H9 (cell line): ENCODE data around the gene NDUFS6. TPM values are rescaled to one million over a fixed set of nuclear protein-coding genes. Genes with fewer than 3 reads are reported as not detected.

Experiments
- DNase-seq: peaks from one replicate; pipeline ENCODE4 v3.0.0-alpha.2; 2017
- H2AFZ ChIP-seq: one replicate; pipeline ENCODE4 v1.6.1; 2013; ENCODE audit warnings: mild to moderate bottlenecking, low read length, control low read depth, moderate library complexity
- H2AK5ac ChIP-seq: 2 replicates; pipeline ENCODE4 v1.6.1; 2013; ENCODE audit warnings: low read length, control low read depth, mixed read lengths; ENCODE audit not compliant: insufficient read length
- H2BK120ac ChIP-seq: one replicate; pipeline ENCODE4 v1.6.1; 2013; ENCODE audit warnings: low read depth, mild to moderate bottlenecking, low read length, control low read depth, inconsistent platforms; ENCODE audit not compliant: poor library complexity, severe bottlenecking
- H2BK12ac ChIP-seq: 2 replicates; pipeline ENCODE4 v1.6.1; 2013; ENCODE audit warnings: low read length, control low read depth, mixed read lengths, low read depth; ENCODE audit not compliant: insufficient read length
- H2BK15ac ChIP-seq: 2 replicates; pipeline ENCODE4 v1.6.1; 2013; ENCODE audit warnings: low read depth, low read length, control low read depth
- H2BK20ac ChIP-seq: one replicate; pipeline ENCODE4 v1.6.1; 2013; ENCODE audit warnings: low read depth, mild to moderate bottlenecking, low read length, control low read depth, inconsistent platforms; ENCODE audit not compliant: poor library complexity, severe bottlenecking
- H2BK5ac ChIP-seq: 2 replicates; pipeline ENCODE4 v1.6.1; 2013; ENCODE audit warnings: low read length, control low read depth, mixed read lengths; ENCODE audit not compliant: insufficient read length
- H3K14ac ChIP-seq: 2 replicates; pipeline ENCODE4 v1.6.1; 2013; ENCODE audit warnings: low read length, control low read depth; ENCODE audit not compliant: insufficient read depth
- H3K18ac ChIP-seq: 2 replicates; pipeline ENCODE4 v1.6.1; 2013; ENCODE audit warnings: low read depth, mild to moderate bottlenecking, mixed read lengths, low read length, control low read depth; ENCODE audit not compliant: insufficient read length
- H3K23ac ChIP-seq: 2 replicates; pipeline ENCODE4 v1.6.1; 2013; ENCODE audit warnings: low read length, control low read depth, mixed read lengths, low read depth; ENCODE audit not compliant: insufficient read length
- H3K23me2 ChIP-seq: 2 replicates; pipeline ENCODE4 v1.6.1; 2013; ENCODE audit warnings: low read depth, mild to moderate bottlenecking, mixed read lengths, low read length, control low read depth; ENCODE audit not compliant: insufficient read length, poor library complexity, severe bottlenecking
- H3K27ac ChIP-seq: 2 replicates; pipeline ENCODE4 v1.5.1; 2013; ENCODE audit warnings: low read length, control low read depth, mixed read lengths, low read depth; ENCODE audit not compliant: insufficient read length
- H3K27me3 ChIP-seq: 2 replicates; pipeline ENCODE4 v1.6.1; 2013; ENCODE audit warnings: low read length, control low read depth, inconsistent platforms; ENCODE audit not compliant: insufficient read depth
- H3K4ac ChIP-seq: 2 replicates; pipeline ENCODE4 v1.6.1; 2013; ENCODE audit warnings: low read depth, mild to moderate bottlenecking, control low read depth, inconsistent platforms, low read length, moderate library complexity
- H3K4me1 ChIP-seq: 2 replicates; pipeline ENCODE4 v1.6.1; 2013; ENCODE audit warnings: low read length, control low read depth, inconsistent platforms; ENCODE audit not compliant: insufficient read depth
- H3K4me2 ChIP-seq: 2 replicates; pipeline ENCODE4 v1.6.1; 2013; ENCODE audit warnings: low read length, control low read depth, mixed read lengths; ENCODE audit not compliant: insufficient read length, insufficient read depth
- H3K56ac ChIP-seq: 2 replicates; pipeline ENCODE4 v1.6.1; 2013; ENCODE audit warnings: low read depth, mild to moderate bottlenecking, mixed read lengths, low read length, control low read depth; ENCODE audit not compliant: insufficient read length
- H3K79me1 ChIP-seq: 2 replicates; pipeline ENCODE4 v1.6.1; 2013; ENCODE audit warnings: low read depth, mild to moderate bottlenecking, moderate library complexity, low read length, control low read depth, inconsistent platforms; ENCODE audit not compliant: insufficient read depth, poor library complexity, severe bottlenecking
- H3K79me2 ChIP-seq: 2 replicates; pipeline ENCODE4 v1.6.1; 2013; ENCODE audit warnings: low read length, control low read depth, inconsistent platforms; ENCODE audit not compliant: insufficient read depth
- H3K9ac ChIP-seq: 2 replicates; pipeline ENCODE4 v1.6.1; 2013; ENCODE audit warnings: low read length, control low read depth, mixed read lengths; ENCODE audit not compliant: insufficient read length; ENCODE audit errors: extremely low read depth
- H3K9me3 ChIP-seq: one replicate; pipeline ENCODE4 v1.6.1; 2013; ENCODE audit warnings: low read depth, low read length, inconsistent platforms; ENCODE audit not compliant: control insufficient read depth
- H3T11ph ChIP-seq: one replicate; pipeline ENCODE4 v1.6.1; 2013; ENCODE audit warnings: mild to moderate bottlenecking, low read length, control low read depth, inconsistent platforms
- H4K20me1 ChIP-seq: one replicate; pipeline ENCODE4 v1.6.1; 2013; ENCODE audit not compliant: control insufficient read depth, insufficient read length, insufficient read depth
- H4K5ac ChIP-seq: 2 replicates; pipeline ENCODE4 v1.6.1; 2013; ENCODE audit warnings: low read depth, mild to moderate bottlenecking, mixed read lengths, low read length, control low read depth; ENCODE audit not compliant: insufficient read length
- H4K8ac ChIP-seq: replicated peaks from 2 replicates; pipeline ENCODE4 v1.6.1; 2013; ENCODE audit warnings: low read length, control low read depth, mixed read lengths, low read depth; ENCODE audit not compliant: insufficient read length
- H4K91ac ChIP-seq: 2 replicates; pipeline ENCODE4 v1.6.1; 2013; ENCODE audit warnings: low read depth, mild to moderate bottlenecking, moderate library complexity, mixed read lengths, low read length, control low read depth; ENCODE audit not compliant: insufficient read length
- H3K27ac Mint-ChIP-seq, 3 experiments: 2 replicates in 2 of 3; 3 replicates in 1 of 3; pipeline ENCODE4 v1.8.0; 2020 to 2021; ENCODE audit warnings: mixed read lengths in 3 of 3, mild to moderate bottlenecking in 1 of 3, moderate library complexity in 1 of 3
- H3K27me3 Mint-ChIP-seq: 2 replicates; pipeline ENCODE4 v1.8.0; 2021; ENCODE audit warnings: low read depth, mild to moderate bottlenecking, moderate library complexity, mixed read lengths
- H3K36me3 Mint-ChIP-seq, 3 experiments: 2 replicates in 2 of 3; 3 replicates in 1 of 3; pipeline ENCODE4 v1.8.0; 2020 to 2021; ENCODE audit warnings: low read depth in 3 of 3, mixed read lengths in 3 of 3; ENCODE audit not compliant: insufficient read depth in 1 of 3
- H3K4me1 Mint-ChIP-seq, 2 experiments: 2 replicates each; pipeline ENCODE4 v1.8.0; 2020; ENCODE audit warnings: mixed read lengths in 2 of 2
- H3K4me3 Mint-ChIP-seq, 2 experiments: 2 replicates in 1 of 2; 3 replicates in 1 of 2; pipeline ENCODE4 v1.8.0; 2020 to 2021; ENCODE audit warnings: mild to moderate bottlenecking in 2 of 2, mixed read lengths in 2 of 2, moderate library complexity in 1 of 2
- H3K9me3 Mint-ChIP-seq, 2 experiments: 2 replicates in 1 of 2; 3 replicates in 1 of 2; pipeline ENCODE4 v1.8.0; 2020; ENCODE audit warnings: mild to moderate bottlenecking in 2 of 2, mixed read lengths in 2 of 2, moderate library complexity in 1 of 2
- CTCF ChIP-seq: fragments of 200-600 bp; sonication (generic); conservative IDR thresholded peaks from 3 replicates; pipeline ENCODE4 v1.8.0; 2021; ENCODE audit warnings: antibody characterized with exemption, mild to moderate bottlenecking
- WGBS: extraction: QIAGEN DNeasy Blood & Tissue Kit; methylation state at CpG from one replicate; pipeline ENCODE4 v1.1.7; 2013; ENCODE audit warnings: missing lambda C conversion rate, low lambda C conversion rate, mixed read lengths; ENCODE audit not compliant: insufficient read length; ENCODE audit errors: extremely low coverage; 5-methylcytosine and 5-hydroxymethylcytosine counted together
- total RNA-seq: library from RNA; stranded (reverse); gene quantifications from 2 replicates; pipeline ENCODE4 v1.2.1, GENCODE V29; 2021

The NDUFS6 gene
- total RNA-seq, 1 experiment from 2014 or later: 62.5 TPM

GRCh38 chr5:1831677-1832313 is 30.6 kb downstream of the NDUFS6 start:
- no peak overlapping the region for H3K23ac ChIP-seq
- H3K18ac ChIP-seq: no peak overlapping the region
- H2BK15ac ChIP-seq: no peak overlapping the region
- H4K20me1 ChIP-seq: no peaks in the 10 kb centered on the region
- no peaks in the 10 kb centered on the region for H3K4me1 ChIP-seq
- H3K79me1 ChIP-seq: no peaks in the 10 kb centered on the region
- H2AK5ac ChIP-seq: no peak overlapping the region
- no peaks in the 10 kb centered on the region for H3K27me3 ChIP-seq
- peak overlapping the region in 1 of 3 experiments; percentile 85; a peak in 2 of 7 replicates for H3K27ac Mint-ChIP-seq
- no peak overlapping the region for H3K14ac ChIP-seq
- no peak overlapping the region for H2BK5ac ChIP-seq
- no peak overlapping the region for H3T11ph ChIP-seq
- H4K91ac ChIP-seq: no peak overlapping the region
- H3K23me2 ChIP-seq: no peaks in the 10 kb centered on the region
- no peak overlapping the region for H2BK120ac ChIP-seq
- H2BK20ac ChIP-seq: no peak overlapping the region
- no peak overlapping the region for H3K27ac ChIP-seq
- no peak overlapping the region for H2AFZ ChIP-seq
- H3K4me2 ChIP-seq: no peak overlapping the region
- H3K4ac ChIP-seq: no peak overlapping the region
- H3K79me2 ChIP-seq: no peaks in the 10 kb centered on the region
- peaks cover 0 to 3% (median 2%) of the 10 kb centered on the region in 3 experiments; a peak in 2 of 7 replicates for H3K36me3 Mint-ChIP-seq
- peaks cover 36 to 50% of the 10 kb centered on the region in 2 experiments for H3K4me1 Mint-ChIP-seq
- no peak overlapping the region for H4K5ac ChIP-seq
- no peak for TF ChIP-seq CTCF
- no CpG with 5 or more reads among the region's 14 CpGs for WGBS
- H3K9ac ChIP-seq: no peak overlapping the region
- H3K9me3 Mint-ChIP-seq: no peaks in the 10 kb centered on the region; a peak in 1 of 5 replicates
- H3K27me3 Mint-ChIP-seq: peaks cover 14% of the 10 kb centered on the region
- no peak overlapping the region for H4K8ac ChIP-seq
- peak; percentile 57 for DNase-seq
- H2BK12ac ChIP-seq: no peak overlapping the region
- H3K56ac ChIP-seq: no peak overlapping the region
- no peak overlapping the region for H3K4me3 Mint-ChIP-seq
- H3K9me3 ChIP-seq: no peaks in the 10 kb centered on the region
